ENCODE results near the gene MYL5. TPM values are rescaled to one million over a fixed set of nuclear protein-coding genes. Genes with fewer than 3 reads are reported as not detected.

The MYL5 gene
- total RNA-seq, 1 experiment from 2014 or later = 29.8 TPM

DNA sequence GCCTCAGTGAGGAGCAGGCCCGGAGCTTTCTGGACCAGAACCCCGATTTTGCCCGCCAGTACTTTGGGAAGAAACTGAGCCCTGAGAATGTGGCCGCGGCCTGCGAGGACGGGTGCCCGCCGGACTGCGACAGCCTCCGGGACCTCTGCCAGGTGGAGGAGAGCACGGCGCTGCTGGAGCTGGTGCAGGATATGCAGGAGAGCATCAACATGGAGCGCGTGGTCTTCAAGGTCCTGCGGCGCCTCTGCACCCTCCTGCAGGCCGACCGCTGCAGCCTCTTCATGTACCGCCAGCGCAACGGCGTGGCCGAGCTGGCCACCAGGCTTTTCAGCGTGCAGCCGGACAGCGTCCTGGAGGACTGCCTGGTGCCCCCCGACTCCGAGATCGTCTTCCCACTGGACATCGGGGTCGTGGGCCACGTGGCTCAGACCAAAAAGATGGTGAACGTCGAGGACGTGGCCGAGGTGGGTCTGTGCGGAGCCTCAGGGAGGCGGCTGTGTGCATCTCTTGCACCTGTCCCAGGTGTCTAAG, 48.6 kb upstream of the MYL5 start:
- no TSS peak for BruUV-seq (replicated peaks)
- ChIA-PET POLR2A (ENCODE audit: unreplicated experiment) (no interaction called here), CTCF (no interaction called here)
- intact Hi-C loops (cut with micrococcal nuclease; ENCODE audit: unreplicated experiment) = no loop called here
- H2AFZ ChIP-seq = no peak overlapping the region
- H4K20me1 ChIP-seq (ENCODE audit: insufficient read depth) = no peaks in the 10 kb centered on the region
- no peak for DNase-seq
- no peak for TF ChIP-seq EZH2 (IDR thresholded peaks at IDR 0.05; ENCODE audit: low read depth)
- TF ChIP-seq, protein P1, sequence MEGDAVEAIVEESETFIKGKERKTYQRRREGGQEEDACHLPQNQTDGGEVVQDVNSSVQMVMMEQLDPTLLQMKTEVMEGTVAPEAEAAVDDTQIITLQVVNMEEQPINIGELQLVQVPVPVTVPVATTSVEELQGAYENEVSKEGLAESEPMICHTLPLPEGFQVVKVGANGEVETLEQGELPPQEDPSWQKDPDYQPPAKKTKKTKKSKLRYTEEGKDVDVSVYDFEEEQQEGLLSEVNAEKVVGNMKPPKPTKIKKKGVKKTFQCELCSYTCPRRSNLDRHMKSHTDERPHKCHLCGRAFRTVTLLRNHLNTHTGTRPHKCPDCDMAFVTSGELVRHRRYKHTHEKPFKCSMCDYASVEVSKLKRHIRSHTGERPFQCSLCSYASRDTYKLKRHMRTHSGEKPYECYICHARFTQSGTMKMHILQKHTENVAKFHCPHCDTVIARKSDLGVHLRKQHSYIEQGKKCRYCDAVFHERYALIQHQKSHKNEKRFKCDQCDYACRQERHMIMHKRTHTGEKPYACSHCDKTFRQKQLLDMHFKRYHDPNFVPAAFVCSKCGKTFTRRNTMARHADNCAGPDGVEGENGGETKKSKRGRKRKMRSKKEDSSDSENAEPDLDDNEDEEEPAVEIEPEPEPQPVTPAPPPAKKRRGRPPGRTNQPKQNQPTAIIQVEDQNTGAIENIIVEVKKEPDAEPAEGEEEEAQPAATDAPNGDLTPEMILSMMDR (conservative IDR thresholded peaks at IDR 0.05) = no peak
- peaks cover 89% of the 10 kb centered on the region for H3K27me3 ChIP-seq (ENCODE audit: insufficient read depth, low read depth)
- no peaks in the 10 kb centered on the region for H3K4me1 ChIP-seq (replicated peaks; ENCODE audit: insufficient read depth)
- H3K9me3 ChIP-seq (ENCODE audit: insufficient read depth, low read depth) = no peaks in the 10 kb centered on the region
- H3K9me2 ChIP-seq (ENCODE audit: insufficient read depth) = no peaks in the 10 kb centered on the region
- no peak overlapping the region for H3K27ac ChIP-seq
- H3K36me3 ChIP-seq (ENCODE audit: low read depth) = no peaks in the 10 kb centered on the region
- H3K4me2 ChIP-seq = no peak overlapping the region
- H3K4me3 ChIP-seq = no peak overlapping the region
- H3F3A ChIP-seq (ENCODE audit: insufficient read depth, low read depth) = no peaks in the 10 kb centered on the region
- H3K79me2 ChIP-seq (ENCODE audit: low read depth) = no peaks in the 10 kb centered on the region

DNA sequence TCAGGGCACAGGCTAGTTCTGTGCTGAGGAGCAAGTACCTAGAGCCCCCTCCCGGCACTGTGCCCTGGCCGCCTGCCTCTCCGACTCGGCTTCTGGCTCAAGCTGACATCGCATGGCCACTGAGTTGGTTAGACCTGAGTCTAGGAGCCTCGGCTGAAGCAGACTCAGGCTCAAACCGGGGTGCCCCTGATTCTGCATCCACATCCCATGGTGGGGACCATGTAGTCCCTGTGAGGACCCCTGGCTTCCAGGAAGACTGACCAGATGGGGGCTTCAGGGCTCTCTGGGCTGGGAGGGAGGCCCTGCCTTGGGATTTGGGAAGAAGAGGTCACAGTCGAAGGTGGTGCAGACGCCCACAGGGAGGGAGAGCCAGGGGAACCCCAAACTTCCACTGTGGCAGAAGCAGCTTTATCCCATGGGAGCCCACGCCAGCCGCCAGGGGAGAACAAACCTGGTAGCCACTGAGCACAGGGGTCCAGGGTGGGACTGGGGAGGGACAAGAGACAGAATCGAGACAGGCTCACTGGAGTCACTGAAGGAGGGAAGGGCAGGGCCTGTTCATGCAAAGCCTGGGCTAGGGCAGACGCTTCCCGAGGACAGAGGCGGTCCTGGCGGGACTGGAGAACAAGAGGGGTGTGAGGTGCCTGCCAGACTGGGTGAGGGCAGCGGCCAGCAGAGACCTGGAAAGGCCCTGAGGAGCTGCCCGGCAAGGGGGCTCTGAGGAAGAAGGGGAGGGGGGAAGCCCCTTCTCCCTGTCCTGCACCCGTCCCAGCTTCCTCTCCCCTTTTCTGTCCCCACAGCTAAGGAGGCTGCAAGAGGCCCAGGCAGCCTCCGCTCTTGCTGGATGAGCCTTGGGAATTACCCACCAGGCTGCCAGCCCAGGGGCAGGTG, 47.9 kb upstream of the MYL5 start:
- TF ChIP-seq, protein P1 (conservative IDR thresholded peaks at IDR 0.05) = no peak
- no peak for TF ChIP-seq EZH2 (IDR thresholded peaks at IDR 0.05; ENCODE audit: low read depth)
- intact Hi-C loops (cut with micrococcal nuclease; ENCODE audit: unreplicated experiment) = no loop called here
- no peaks in the 10 kb centered on the region for H4K20me1 ChIP-seq (ENCODE audit: insufficient read depth)
- H3K9me3 ChIP-seq (ENCODE audit: insufficient read depth, low read depth) = no peaks in the 10 kb centered on the region
- DNase-seq = no peak
- ChIA-PET POLR2A (ENCODE audit: unreplicated experiment) (no interaction called here), CTCF (interaction anchor here (0.7 kb wide), 1 partner anchor 22 kb away, joined by 3 read pairs; no protein-coding TSS in a partner anchor)
- H3K27ac ChIP-seq = no peak overlapping the region
- no peak overlapping the region for H2AFZ ChIP-seq
- H3K27me3 ChIP-seq (ENCODE audit: insufficient read depth, low read depth) = peaks cover 87% of the 10 kb centered on the region
- BruUV-seq (replicated peaks) = no TSS peak
- no peak overlapping the region for H3K4me2 ChIP-seq
- H3K4me1 ChIP-seq (replicated peaks; ENCODE audit: insufficient read depth) = no peaks in the 10 kb centered on the region
- H3F3A ChIP-seq (ENCODE audit: insufficient read depth, low read depth) = no peaks in the 10 kb centered on the region
- no peaks in the 10 kb centered on the region for H3K9me2 ChIP-seq (ENCODE audit: insufficient read depth)
- H3K36me3 ChIP-seq (ENCODE audit: low read depth) = no peaks in the 10 kb centered on the region
- H3K79me2 ChIP-seq (ENCODE audit: low read depth) = no peaks in the 10 kb centered on the region
- H3K4me3 ChIP-seq = no peak overlapping the region

DNA sequence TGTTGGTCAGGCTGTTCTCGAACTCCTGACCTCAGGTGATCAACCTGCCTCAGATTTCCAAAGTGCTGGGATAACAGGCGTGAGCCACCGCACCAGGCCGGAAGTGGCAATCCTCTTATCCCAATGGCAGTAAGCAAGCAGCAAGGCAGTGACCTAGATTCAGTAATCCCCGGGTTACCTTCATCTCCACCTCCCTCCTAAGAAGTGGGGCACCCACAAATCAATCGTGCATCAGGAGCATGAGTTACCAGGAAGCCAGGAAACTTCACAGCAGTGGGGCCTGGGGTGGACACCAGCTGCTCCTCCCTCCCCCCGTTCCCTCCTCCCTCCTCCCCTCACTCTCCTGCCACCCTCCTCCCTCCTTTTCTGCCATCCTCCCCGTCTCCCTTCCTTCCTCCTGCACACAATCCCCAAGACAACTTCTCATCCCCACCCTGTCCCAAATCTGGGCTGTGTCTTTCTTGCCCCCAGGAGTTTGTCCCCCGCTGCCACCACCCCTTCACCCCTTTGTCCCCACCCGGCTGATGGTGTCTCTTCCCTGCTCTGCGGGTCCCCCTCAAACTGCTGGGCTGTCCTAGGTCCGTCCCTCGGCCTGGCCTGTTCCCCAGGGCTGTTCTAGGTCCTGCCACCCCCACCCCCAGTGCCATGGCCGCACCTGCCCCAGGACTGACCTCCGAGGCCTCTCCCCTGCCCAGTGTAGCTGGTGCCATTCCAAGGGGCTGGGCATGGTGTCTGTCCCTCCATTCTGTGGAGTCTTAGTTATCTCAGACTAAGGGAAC, 46.8 kb upstream of the MYL5 start:
- Histone ChIP-seq H3K9me2 (ENCODE audit: insufficient read depth) (no peaks in the 10 kb centered on the region), H3K27me3 (ENCODE audit: insufficient read depth, low read depth) (peaks cover 87% of the 10 kb centered on the region), H3K4me2 (no peak overlapping the region), H3K9me3 (ENCODE audit: insufficient read depth, low read depth) (no peaks in the 10 kb centered on the region), H4K20me1 (ENCODE audit: insufficient read depth) (no peaks in the 10 kb centered on the region), H3K27ac (no peak overlapping the region), H3K36me3 (ENCODE audit: low read depth) (no peaks in the 10 kb centered on the region), H2AFZ (no peak overlapping the region), H3F3A (ENCODE audit: insufficient read depth, low read depth) (no peaks in the 10 kb centered on the region), H3K79me2 (ENCODE audit: low read depth) (no peaks in the 10 kb centered on the region), H3K4me3 (no peak overlapping the region), H3K4me1 (replicated peaks; ENCODE audit: insufficient read depth) (no peaks in the 10 kb centered on the region)
- no peak for DNase-seq
- CTCF ChIA-PET = interaction anchor here (0.6 kb wide), 1 partner anchor 345 kb away, joined by 6 read pairs; no protein-coding TSS in a partner anchor
- BruUV-seq (replicated peaks) = no TSS peak
- POLR2A ChIA-PET (ENCODE audit: unreplicated experiment) = no interaction called here
- intact Hi-C loops (cut with micrococcal nuclease; ENCODE audit: unreplicated experiment) = no loop called here
- TF ChIP-seq EZH2 (IDR thresholded peaks at IDR 0.05; ENCODE audit: low read depth) = no peak
- TF ChIP-seq, protein P1 (conservative IDR thresholded peaks at IDR 0.05) = no peak

All from PC-9 (cell line).